GM21423 (cell line): Measurements from ENCODE around the gene LYPD6B.
"Not testable (repeated sequence)": the region's sequence is repeated elsewhere in the genome, so short reads cannot be mapped to it uniquely, and the experiment has no call there.

ENCODE experiments used
- ATAC-seq: cut with Tn5 transposase; IDR thresholded peaks from one replicate; pipeline ENCODE4 v1.9.1; 2021; ENCODE audit warnings: mild to moderate bottlenecking, moderate library complexity; ENCODE audit not compliant: unreplicated experiment

LYPD6B gene

GRCh38 chr2:149188291-149188690, 149.8 kb downstream of the LYPD6B start:
- ATAC-seq = no peak

- no peak for ATAC-seq
Measured at GRCh38 chr2:149189769-149190168, 151.3 kb downstream of the LYPD6B start.

GRCh38 chr2:149191915-149192314, 153.4 kb downstream of the LYPD6B start:
- ATAC-seq = no peak

- no peak for ATAC-seq
Measured at GRCh38 chr2:149192427-149192826, 153.9 kb downstream of the LYPD6B start.

- ATAC-seq = no peak
Measured at GRCh38 chr2:149200109-149200520, 161.6 kb downstream of the LYPD6B start.

- no peak for ATAC-seq
Measured at GRCh38 chr2:149204686-149205085, 166.2 kb downstream of the LYPD6B start.

GRCh38 chr2:149205143-149205542, 166.6 kb downstream of the LYPD6B start:
- no peak for ATAC-seq

GRCh38 chr2:149213764-149214493, 175.4 kb downstream of the LYPD6B start:
- ATAC-seq = no peak

- ATAC-seq = no peak
Measured at GRCh38 chr2:149218497-149218896, 180.0 kb downstream of the LYPD6B start.

- ATAC-seq = no peak
Measured at GRCh38 chr2:149219856-149220255, 181.4 kb downstream of the LYPD6B start.

GRCh38 chr2:149221002-149221401, 182.5 kb downstream of the LYPD6B start:
- no peak for ATAC-seq

- ATAC-seq = no peak
Measured at GRCh38 chr2:149221898-149222297, 183.4 kb downstream of the LYPD6B start.

GRCh38 chr2:149223472-149224095, 185.1 kb downstream of the LYPD6B start:
- ATAC-seq = no peak

GRCh38 chr2:149224543-149224942, 186.0 kb downstream of the LYPD6B start:
- ATAC-seq = no peak

- ATAC-seq = no peak
Measured at GRCh38 chr2:149225446-149225845, 186.9 kb downstream of the LYPD6B start.

GRCh38 chr2:149226790-149227189, 188.3 kb downstream of the LYPD6B start:
- no peak for ATAC-seq

GRCh38 chr2:149235816-149236375, 197.4 kb downstream of the LYPD6B start:
- no peak for ATAC-seq

- no peak for ATAC-seq
Measured at GRCh38 chr2:149236410-149236809, 197.9 kb downstream of the LYPD6B start.

GRCh38 chr2:149246186-149246585, 207.7 kb downstream of the LYPD6B start:
- no peak for ATAC-seq

- not testable (repeated sequence) for ATAC-seq
Measured at GRCh38 chr2:149251436-149251835, 212.9 kb downstream of the LYPD6B start.

GRCh38 chr2:149256877-149257276, 218.4 kb downstream of the LYPD6B start:
- ATAC-seq = not testable (repeated sequence)

GRCh38 chr2:149258531-149258930, 220.0 kb downstream of the LYPD6B start:
- ATAC-seq = no peak
